ENCODE results near the gene ZNF616. TPM values are rescaled to one million over a fixed set of nuclear protein-coding genes. Genes with fewer than 3 reads are reported as not detected.

ZNF616 gene
- total and polyA plus RNA-seq, 2 experiments from 2014 or later: 13.3 to 28.3 TPM

GRCh38 chr19:52140032-52140710 lies 433 bp upstream of the ZNF616 start:
- Histone ChIP-seq H2AFZ (peak overlapping the region; percentile 58), H3K27me3 (ENCODE audit: insufficient read depth) (no peaks in the 10 kb centered on the region), H3K4me1 (ENCODE audit: insufficient read depth) (peaks cover 8% of the 10 kb centered on the region; the same call in 1 of the 2 replicates), H3K4me2 (peak overlapping the region; percentile 63), H3K4me3 (peak overlapping the region; percentile 88), H3K79me2 (replicated peaks; ENCODE audit: insufficient read depth) (peaks cover 37% of the 10 kb centered on the region), H4K20me1 (replicated peaks; ENCODE audit: insufficient read depth) (no peaks in the 10 kb centered on the region; the same call in 1 of the 2 replicates), H3K27ac (ENCODE audit: low read depth) (no peak overlapping the region), H3K36me3 (ENCODE audit: insufficient read depth) (no peaks in the 10 kb centered on the region), H3K9me2 (ENCODE audit: insufficient read depth) (no peaks in the 10 kb centered on the region), H3F3A (replicated peaks; ENCODE audit: low read depth) (peaks cover 6% of the 10 kb centered on the region; the same call in 1 of the 2 replicates)
- DNase-seq (ENCODE audit: low spot score): peak; percentile 97
- peak overlapping the region; percentile 30; the same call in 1 of the 2 replicates for H3K27ac Mint-ChIP-seq
- H3K27me3 Mint-ChIP-seq (ENCODE audit: insufficient read depth, low read depth, poor library complexity): peaks cover 4% of the 10 kb centered on the region
- H3K4me1 Mint-ChIP-seq: peaks cover 15% of the 10 kb centered on the region; the same call in 2 of the 3 replicates
- peaks cover 37% of the 10 kb centered on the region for H3K36me3 Mint-ChIP-seq (ENCODE audit: low read depth)
- H3K9me3 Mint-ChIP-seq: peaks cover 33% of the 10 kb centered on the region
- peak; percentile 85 for ATAC-seq
- peak overlapping the region; percentile 96 for H3K4me3 Mint-ChIP-seq
- TF ChIP-seq REST (IDR thresholded peaks at IDR 0.05; ENCODE audit: unreplicated experiment): no peak

DNA sequence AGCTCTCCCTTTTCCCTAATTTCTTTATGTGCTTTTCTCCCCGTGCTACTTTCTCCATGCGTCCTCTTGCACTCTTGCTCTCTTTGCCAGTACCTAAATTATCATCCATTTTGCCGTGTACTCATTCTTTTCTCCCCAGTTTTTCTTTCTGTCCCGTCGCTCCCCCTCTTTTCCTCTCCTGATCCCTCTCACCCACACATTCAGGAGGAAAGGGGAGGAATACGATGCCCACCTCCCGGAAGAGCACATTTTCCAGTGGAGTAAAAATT lies 821 bp downstream of the ZNF616 start:
- Histone ChIP-seq H4K20me1 (replicated peaks; ENCODE audit: insufficient read depth) (peaks cover 6% of the 10 kb centered on the region; the same call in 1 of the 2 replicates), H3K4me1 (ENCODE audit: insufficient read depth) (peaks cover 8% of the 10 kb centered on the region; the same call in 1 of the 2 replicates), H2AFZ (peak overlapping the region; percentile 95), H3K9me2 (ENCODE audit: insufficient read depth) (no peaks in the 10 kb centered on the region), H3K4me3 (peak overlapping the region; percentile 88), H3K27ac (ENCODE audit: low read depth) (peak overlapping the region; percentile 96), H3F3A (replicated peaks; ENCODE audit: low read depth) (peaks cover 6% of the 10 kb centered on the region; the same call in 1 of the 2 replicates), H3K79me2 (replicated peaks; ENCODE audit: insufficient read depth) (peaks cover 49% of the 10 kb centered on the region), H3K27me3 (ENCODE audit: insufficient read depth) (no peaks in the 10 kb centered on the region), H3K4me2 (peak overlapping the region; percentile 92), H3K36me3 (ENCODE audit: insufficient read depth) (no peaks in the 10 kb centered on the region)
- H3K27ac Mint-ChIP-seq: peak overlapping the region; percentile 99
- TF ChIP-seq ZNF462 (CRISPR knock-in tag; IDR thresholded peaks at IDR 0.05) (no peak), POLR2AphosphoS5 (IDR thresholded peaks at IDR 0.05; ENCODE audit: low read depth) (peak; percentile 13; the same call in 1 of the 2 replicates), REST (IDR thresholded peaks at IDR 0.05; ENCODE audit: unreplicated experiment) (no peak), EZH2 (IDR thresholded peaks at IDR 0.05; ENCODE audit: low read depth, unreplicated experiment) (no peak)
- ATAC-seq: no peak
- peaks cover 37% of the 10 kb centered on the region for H3K9me3 Mint-ChIP-seq
- H3K36me3 Mint-ChIP-seq (ENCODE audit: low read depth): peaks cover 50% of the 10 kb centered on the region
- DNase-seq (ENCODE audit: low spot score): no peak
- peaks cover 6% of the 10 kb centered on the region for H3K27me3 Mint-ChIP-seq (ENCODE audit: insufficient read depth, low read depth, poor library complexity)
- peaks cover 15% of the 10 kb centered on the region; the same call in 2 of the 3 replicates for H3K4me1 Mint-ChIP-seq
- H3K4me3 Mint-ChIP-seq: peak overlapping the region; percentile 96
